HG02884 (cell line): ENCODE results near the gene RARS2.

Source experiments
- ATAC-seq: cut with Tn5 transposase; IDR thresholded peaks from one replicate; pipeline ENCODE4 v1.9.1; 2021; ENCODE audit warnings: mild to moderate bottlenecking, moderate library complexity; ENCODE audit not compliant: unreplicated experiment

RARS2 gene

GRCh38 chr6:87574237-87574804 lies 15.5 kb downstream of the RARS2 start:
- no peak for ATAC-seq

GRCh38 chr6:87573307-87574024 lies 16.3 kb downstream of the RARS2 start:
- no peak for ATAC-seq

GRCh38 chr6:87572883-87573282 lies 16.9 kb downstream of the RARS2 start:
- peak; percentile 69 for ATAC-seq

GRCh38 chr6:87572021-87572420 lies 17.8 kb downstream of the RARS2 start:
- no peak for ATAC-seq

DNA sequence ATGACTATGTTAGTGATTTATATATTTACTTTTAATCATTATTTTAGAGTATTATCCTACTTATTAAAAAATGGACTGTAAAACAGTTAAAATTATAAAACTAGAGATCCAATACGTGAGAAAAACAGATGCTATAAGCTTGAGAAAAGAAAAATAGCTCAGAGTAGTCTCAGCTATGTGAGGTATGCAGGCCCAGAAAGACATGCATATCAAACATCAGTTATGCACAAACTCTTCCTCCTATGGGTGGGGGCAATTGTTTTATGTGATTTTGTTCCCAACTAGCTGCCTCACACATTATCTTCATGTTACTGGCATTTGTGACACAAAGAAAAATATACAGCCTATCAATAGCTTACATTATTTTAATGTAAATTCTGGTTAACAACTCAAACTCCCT lies 28.8 kb downstream of the RARS2 start:
- no peak for ATAC-seq

DNA sequence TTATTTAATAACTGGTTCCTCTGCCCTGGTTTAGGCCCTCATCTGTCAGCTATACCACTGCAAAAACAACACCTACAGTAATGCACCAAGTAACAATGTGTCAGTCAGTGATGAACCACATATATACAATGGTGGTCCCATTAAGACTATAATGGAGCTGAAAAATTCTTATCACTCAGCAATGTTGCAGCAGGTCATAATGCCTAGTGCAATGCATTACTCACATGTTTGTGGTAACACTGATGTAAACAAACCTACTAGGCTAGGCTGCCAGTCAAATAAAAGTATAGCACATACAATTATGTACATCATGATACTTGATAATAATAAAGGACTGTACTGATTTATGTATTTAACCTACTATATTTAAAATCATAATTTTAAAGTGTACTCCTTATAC lies 31.3 kb downstream of the RARS2 start:
- no peak for ATAC-seq

GRCh38 chr6:87555506-87555905 lies 34.3 kb downstream of the RARS2 start:
- no peak for ATAC-seq

GRCh38 chr6:87553159-87553765 lies 36.5 kb downstream of the RARS2 start:
- no peak for ATAC-seq

GRCh38 chr6:87551799-87552198 lies 38.0 kb downstream of the RARS2 start:
- no peak for ATAC-seq

DNA sequence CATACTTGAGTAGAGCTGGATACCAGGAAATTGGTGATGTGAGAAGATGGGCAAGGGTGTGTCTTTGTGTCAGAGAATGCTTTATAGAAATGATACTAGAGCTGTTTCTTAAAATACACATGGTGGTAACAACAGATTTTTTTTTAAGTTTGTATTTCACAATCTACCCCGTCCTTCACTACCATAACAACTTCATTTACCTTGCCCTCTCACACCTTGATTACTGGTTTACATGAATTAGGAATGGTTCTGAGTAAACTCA lies 45.4 kb downstream of the RARS2 start:
- ATAC-seq: no peak

DNA sequence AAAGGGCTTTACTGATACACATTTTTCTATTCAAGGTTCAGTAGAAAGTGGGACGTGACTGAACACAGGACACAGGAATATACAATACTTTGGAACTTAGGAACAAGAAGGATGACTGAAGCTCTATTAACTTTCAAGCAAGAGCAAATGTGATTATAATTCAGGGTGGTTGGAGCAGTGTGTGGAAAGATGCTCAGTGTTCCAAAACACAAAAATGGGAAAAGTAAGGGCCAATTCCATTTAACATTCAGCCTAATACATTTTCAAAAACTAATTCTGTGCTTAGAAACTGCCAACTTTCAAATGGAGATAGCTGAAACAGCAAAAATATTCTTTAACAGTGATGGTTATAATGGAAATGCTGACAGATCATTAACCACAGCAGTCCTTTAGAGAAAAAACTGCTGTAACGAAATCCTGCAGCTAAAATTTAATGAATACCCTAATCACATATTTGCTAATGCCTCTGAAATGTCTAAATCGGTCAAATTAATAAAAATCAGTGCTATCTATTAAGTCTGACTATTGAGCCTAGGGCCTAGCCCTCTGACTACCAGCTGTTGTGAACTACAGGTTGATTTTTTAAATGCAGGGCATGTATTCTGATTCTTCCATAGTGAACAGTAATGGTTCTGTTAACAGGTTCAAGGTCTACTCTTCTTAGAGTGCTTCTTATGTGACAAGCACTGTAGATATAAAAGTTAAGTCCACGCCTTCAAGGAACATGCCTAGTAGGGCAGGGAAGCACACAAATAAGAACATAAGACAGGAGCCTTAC lies 45.9 kb downstream of the RARS2 start:
- no peak for ATAC-seq

GRCh38 chr6:87541744-87542143 lies 48.0 kb downstream of the RARS2 start:
- no peak for ATAC-seq

DNA sequence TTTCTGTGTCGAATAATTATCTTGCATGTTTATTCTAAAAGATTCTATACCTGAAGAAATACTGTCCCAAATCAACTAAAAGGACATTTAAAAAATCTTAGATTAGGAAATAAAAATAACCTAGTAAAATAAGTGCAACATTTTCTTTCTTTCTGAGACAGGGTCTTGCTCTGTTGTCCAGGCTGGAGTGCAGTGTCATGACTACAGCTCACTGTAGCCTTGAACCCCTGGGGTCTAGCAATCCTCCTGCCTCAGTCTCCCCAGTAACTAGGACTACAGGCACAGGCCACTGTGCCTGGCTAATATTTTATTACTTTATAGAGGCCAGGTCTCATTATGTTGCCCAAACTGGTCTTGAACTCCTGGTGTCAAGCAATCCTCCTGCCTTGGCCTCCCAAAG lies 48.7 kb downstream of the RARS2 start:
- ATAC-seq: no peak

- ATAC-seq: no peak
Observed at GRCh38 chr6:87540539-87540938, 49.2 kb downstream of the RARS2 start.

DNA sequence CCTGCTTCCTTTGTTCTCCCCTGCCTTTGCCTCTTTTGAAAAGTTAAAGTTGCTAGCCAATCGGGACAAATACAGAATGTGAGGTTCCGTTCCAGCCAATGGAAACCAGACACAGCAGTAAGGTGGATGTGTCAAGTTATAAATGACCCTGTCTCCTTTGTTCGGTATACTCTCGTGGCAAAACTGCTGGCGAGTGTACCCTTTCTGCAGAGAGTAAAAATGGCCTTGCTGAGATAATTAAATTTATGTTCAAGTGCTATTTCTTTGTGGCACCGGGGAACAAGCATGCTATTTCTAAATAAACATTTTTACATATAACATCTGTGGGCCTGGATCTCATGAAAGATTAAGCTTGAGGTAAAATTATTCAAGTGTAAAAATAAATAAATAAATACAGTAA lies 50.2 kb downstream of the RARS2 start:
- ATAC-seq: no peak

DNA sequence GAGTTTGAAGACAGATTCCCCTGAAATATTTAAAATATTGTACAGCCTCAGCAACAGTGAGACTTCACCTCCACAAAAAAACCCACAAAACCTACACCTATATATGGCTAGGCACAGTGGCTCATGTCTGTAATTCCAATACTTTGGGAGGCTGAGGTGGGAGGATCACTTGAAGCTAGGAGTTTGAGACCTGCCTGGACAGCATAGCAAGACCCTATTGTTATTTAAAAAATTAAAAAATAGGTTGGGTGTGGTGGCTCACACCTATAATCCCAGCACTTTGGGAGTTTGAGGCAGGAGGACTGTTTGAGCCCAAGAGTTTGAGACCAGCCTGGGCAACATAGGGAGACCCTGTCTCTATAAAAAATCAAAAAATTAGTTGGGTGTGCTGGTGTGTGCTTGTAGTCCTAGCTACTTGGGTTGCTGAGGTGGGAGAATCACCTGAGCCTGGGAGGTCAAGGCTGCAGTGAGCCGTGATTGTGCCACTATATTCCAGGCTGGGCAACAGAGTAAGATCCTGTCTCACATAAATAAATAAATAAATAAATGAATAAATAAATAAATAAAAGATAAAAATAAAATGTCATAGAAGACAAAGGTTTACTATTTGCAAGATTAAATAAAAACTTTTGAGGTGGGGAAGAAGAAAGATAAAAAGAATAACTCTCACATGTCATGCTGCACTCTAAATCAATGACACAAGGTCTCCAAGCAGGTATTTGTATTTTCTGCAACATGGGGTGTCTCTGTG lies 51.1 kb downstream of the RARS2 start:
- no peak for ATAC-seq

DNA sequence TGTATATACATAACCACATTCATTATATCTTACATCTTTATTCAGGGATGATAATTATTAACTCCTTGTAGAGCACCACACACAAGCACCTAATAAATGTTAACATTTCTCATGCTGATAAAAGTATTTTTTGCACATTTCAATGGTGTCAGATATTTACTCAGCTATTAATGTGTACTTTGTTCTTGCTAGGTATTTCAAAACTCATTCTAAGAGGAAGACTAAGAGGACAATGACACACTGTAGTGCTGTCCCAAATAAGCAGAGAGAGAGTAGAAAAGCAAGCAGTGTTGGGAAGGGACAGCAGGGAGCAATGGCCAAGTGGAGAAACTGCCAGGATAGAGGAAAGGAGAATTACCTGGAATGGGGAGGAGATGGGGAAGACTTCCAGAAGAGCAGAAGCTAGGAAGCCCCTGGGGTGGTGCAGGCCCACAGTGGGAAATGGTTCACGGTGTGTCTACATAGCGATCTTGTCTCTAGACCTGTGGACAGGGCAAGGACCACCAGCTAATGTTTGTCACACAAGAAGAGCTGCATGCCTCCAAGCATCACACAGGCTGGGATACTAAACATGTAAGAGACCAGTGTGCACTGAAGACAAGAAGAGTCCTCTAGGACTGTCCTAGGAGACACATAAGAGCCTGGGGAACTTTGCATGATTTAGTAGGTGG lies 55.3 kb downstream of the RARS2 start:
- no peak for ATAC-seq

DNA sequence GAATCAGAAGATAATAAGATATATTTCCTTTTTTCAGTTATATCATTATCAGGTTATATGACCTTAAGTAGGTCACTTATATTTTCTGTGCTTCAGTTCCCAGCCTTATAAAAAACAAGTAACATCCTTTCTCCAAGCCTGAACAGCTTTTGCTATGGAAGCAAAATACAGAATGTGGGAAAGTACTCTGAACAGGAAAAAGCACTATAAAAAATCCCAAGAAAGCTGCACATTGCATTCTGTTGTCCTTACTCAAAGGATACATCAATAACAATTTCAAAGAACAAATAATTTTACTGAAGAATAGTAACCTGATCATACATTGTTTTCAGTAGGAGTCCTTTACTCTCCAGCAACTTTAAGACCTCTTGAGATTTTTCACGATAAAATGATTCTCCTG lies 60.6 kb downstream of the RARS2 start:
- no peak for ATAC-seq

DNA sequence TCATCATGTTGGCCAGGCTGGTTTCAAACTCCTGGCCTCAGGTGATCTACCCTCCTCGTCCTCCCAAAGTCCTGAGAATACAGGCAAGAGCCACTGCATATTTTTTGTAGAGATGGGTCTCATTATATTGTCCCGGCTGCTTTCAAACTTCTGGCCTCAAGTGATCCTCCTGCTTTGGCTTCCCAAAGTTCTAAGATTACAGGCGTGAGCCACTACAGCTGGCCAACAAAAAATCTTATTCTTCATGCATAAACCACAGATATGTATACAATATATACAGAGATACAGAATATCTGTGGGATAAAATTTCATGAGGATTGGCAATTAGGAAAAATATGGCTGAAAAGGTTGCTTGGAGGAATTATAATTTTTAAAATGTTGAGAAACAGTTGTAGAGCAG lies 67.1 kb downstream of the RARS2 start:
- no peak for ATAC-seq

DNA sequence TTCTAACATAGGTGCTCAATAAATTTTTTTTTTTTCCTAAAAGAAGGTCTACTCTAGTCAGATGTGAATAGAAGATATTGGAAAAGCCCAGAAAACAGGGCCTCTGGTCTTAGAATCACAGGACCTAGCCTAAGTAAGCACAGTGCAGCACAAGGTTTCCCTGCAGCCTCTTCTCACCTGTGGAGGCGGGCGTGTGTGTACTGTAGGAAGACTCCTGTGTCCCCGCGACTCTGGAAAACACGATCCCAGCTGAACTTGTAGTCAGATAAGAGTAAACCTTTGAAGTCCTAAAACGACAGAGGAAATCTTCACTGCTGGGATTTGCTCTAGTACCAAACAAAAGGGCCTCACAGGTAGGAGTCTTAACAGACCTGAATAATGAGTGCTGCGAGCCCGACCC lies 71.3 kb downstream of the RARS2 start:
- ATAC-seq: no peak

- no peak for ATAC-seq
Observed at GRCh38 chr6:87514831-87515230, 75.0 kb downstream of the RARS2 start.
